Measurements from ENCODE around the gene GALR2. TPM values are rescaled to one million over a fixed set of nuclear protein-coding genes. Genes with fewer than 3 reads are reported as not detected.

GALR2 gene
- total RNA-seq, 1 donor from 2014 or later, result not detected

DNA sequence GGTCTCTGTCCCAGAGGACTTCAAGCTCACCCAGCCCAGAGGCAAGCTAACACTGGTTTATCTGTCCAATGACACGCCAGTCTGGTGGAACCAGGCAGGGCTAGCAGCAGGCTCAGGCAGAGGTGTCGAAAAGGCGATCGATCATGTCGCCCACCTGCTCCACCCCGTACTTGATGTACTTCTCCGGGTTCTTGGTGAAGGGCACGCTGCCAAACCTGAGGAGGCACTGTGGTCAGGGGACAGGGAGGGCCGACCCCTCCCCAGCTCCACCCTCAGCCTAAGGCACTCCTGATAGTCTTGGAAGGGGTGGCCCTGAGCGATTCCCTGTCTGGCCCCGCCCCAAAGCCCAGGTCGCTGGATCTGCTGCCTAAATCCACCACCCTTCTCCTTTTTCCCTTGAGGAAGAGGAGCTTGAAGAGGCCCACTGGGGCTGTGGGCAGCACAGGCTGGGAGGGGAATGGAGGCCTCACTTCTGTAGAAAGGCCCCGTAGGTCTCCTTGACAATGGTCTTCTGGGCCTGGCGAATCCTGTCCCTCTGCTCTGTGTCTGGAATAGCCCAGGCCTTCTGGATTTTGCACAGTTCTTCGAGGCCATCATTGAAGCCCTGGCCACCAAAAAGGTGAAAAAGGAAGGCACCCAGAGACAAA, 9.1 kb downstream of the GALR2 start:
- H3K4me1 Mint-ChIP-seq (ENCODE audit: unreplicated experiment), result peaks cover 5% of the 10 kb centered on the region
- TF ChIP-seq, protein P1, sequence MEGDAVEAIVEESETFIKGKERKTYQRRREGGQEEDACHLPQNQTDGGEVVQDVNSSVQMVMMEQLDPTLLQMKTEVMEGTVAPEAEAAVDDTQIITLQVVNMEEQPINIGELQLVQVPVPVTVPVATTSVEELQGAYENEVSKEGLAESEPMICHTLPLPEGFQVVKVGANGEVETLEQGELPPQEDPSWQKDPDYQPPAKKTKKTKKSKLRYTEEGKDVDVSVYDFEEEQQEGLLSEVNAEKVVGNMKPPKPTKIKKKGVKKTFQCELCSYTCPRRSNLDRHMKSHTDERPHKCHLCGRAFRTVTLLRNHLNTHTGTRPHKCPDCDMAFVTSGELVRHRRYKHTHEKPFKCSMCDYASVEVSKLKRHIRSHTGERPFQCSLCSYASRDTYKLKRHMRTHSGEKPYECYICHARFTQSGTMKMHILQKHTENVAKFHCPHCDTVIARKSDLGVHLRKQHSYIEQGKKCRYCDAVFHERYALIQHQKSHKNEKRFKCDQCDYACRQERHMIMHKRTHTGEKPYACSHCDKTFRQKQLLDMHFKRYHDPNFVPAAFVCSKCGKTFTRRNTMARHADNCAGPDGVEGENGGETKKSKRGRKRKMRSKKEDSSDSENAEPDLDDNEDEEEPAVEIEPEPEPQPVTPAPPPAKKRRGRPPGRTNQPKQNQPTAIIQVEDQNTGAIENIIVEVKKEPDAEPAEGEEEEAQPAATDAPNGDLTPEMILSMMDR (IDR thresholded peaks at IDR 0.05; ENCODE audit: unreplicated experiment), result no peak
- H3K36me3 Mint-ChIP-seq (ENCODE audit: low read depth, unreplicated experiment), result peaks cover 20% of the 10 kb centered on the region
- no peak for DNase-seq (ENCODE audit: low spot score)
- no peak overlapping the region for H3K27ac Mint-ChIP-seq (ENCODE audit: unreplicated experiment)
- H3K4me3 Mint-ChIP-seq (ENCODE audit: unreplicated experiment), result no peak overlapping the region
- H3K9me3 Mint-ChIP-seq (ENCODE audit: unreplicated experiment), result no peaks in the 10 kb centered on the region
- peaks cover 23% of the 10 kb centered on the region for H3K27me3 Mint-ChIP-seq (ENCODE audit: unreplicated experiment)

DNA sequence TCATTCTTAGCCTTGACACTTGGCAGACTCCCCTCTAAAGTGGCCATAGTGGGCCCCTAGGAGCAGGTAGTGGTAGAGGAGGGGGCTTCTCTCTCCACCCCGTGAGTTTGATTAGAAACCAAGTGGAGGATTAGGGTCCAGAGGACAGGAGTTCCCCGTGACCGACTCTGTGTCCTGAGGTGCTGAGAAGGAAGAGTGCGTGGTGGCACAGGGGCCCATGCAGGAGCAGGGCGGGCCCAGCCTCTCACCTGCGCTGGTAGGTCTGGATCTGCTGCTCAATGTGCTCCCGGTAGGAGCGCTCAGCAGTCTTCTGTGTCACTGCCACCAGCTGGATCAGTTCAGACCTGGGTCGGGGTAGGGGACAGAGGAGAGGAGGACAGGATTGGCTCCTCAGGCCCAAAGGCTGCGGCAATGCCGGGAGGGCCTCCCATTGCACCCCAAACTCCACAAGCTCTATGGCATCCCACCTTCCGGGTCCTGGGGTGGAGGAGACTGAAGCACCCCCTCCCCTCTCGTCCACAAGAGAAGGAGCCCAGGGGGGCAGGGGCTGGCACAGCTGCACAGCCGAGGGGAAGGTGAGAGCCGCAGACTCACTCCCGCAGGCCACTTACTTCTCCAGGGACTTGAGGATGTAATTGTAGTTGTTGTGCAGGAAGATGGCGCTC, 10.6 kb downstream of the GALR2 start:
- Mint-ChIP-seq H3K27ac (ENCODE audit: unreplicated experiment) (no peak overlapping the region), H3K27me3 (ENCODE audit: unreplicated experiment) (peaks cover 23% of the 10 kb centered on the region), H3K4me3 (ENCODE audit: unreplicated experiment) (no peak overlapping the region), H3K4me1 (ENCODE audit: unreplicated experiment) (peaks cover 5% of the 10 kb centered on the region), H3K9me3 (ENCODE audit: unreplicated experiment) (no peaks in the 10 kb centered on the region), H3K36me3 (ENCODE audit: low read depth, unreplicated experiment) (peaks cover 29% of the 10 kb centered on the region)
- TF ChIP-seq, protein P1 (IDR thresholded peaks at IDR 0.05; ENCODE audit: unreplicated experiment), result no peak
- DNase-seq (ENCODE audit: low spot score), result no peak

DNA sequence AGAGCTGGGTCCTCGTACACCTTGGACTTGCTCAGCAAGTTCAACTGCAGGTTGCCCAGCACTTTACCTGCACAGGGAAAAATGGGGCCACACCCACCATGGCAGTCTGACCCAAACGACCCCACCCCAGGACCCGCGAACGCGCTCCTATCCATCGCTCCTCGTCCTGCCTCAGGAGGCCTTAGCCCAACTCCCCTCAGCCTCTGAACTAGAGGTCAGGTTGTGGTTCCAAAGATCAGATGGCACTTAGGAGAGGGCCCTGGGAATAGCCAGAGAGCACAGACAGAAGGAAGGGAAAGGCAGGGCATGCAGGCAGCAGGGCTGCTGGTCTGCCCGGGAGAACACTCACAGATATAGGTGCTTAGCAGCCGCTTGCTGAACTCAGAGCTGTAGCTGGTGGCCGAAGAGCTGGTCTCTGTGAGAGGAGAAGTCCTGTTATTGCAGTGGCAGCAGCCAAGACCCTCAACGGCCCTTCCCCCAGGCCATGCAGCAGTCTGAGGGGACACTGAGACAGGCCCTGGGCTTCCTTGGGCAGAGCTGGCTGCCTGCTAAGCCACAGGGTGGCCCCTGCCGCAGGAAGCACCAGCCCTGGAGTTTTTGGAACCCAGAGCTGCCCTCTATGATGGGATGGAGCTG, 11.3 kb downstream of the GALR2 start:
- Mint-ChIP-seq H3K4me3 (ENCODE audit: unreplicated experiment) (no peak overlapping the region), H3K27me3 (ENCODE audit: unreplicated experiment) (peaks cover 21% of the 10 kb centered on the region), H3K27ac (ENCODE audit: unreplicated experiment) (no peak overlapping the region), H3K36me3 (ENCODE audit: low read depth, unreplicated experiment) (peaks cover 32% of the 10 kb centered on the region), H3K4me1 (ENCODE audit: unreplicated experiment) (peaks cover 2% of the 10 kb centered on the region), H3K9me3 (ENCODE audit: unreplicated experiment) (no peaks in the 10 kb centered on the region)
- DNase-seq (ENCODE audit: low spot score), result no peak
- TF ChIP-seq, protein P1 (IDR thresholded peaks at IDR 0.05; ENCODE audit: unreplicated experiment), result no peak

DNA sequence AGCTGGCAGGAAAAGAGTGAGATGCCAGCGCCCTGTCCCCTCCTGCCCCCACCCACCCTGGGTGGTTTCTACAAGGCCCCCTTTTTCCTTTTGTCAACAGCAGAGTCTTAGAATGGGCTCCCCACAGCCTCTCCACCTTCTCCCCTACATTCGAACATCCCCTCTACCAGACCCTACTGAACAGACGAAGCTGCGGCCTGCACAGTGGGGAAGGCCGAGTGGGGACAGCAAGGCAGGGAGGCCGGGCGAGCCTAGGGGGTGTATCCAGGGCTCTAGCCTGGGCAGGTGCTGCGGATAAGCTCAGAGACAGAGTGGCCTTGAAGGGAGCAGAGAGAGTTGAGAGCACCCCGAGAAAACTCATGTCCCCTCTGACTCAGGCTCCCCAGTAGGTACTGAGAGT, 11.8 kb downstream of the GALR2 start:
- Mint-ChIP-seq H3K4me1 (ENCODE audit: unreplicated experiment) (no peaks in the 10 kb centered on the region), H3K27me3 (ENCODE audit: unreplicated experiment) (peaks cover 18% of the 10 kb centered on the region), H3K36me3 (ENCODE audit: low read depth, unreplicated experiment) (peaks cover 38% of the 10 kb centered on the region), H3K4me3 (ENCODE audit: unreplicated experiment) (no peak overlapping the region), H3K9me3 (ENCODE audit: unreplicated experiment) (no peaks in the 10 kb centered on the region), H3K27ac (ENCODE audit: unreplicated experiment) (no peak overlapping the region)
- no peak for DNase-seq (ENCODE audit: low spot score)
- TF ChIP-seq, protein P1 (IDR thresholded peaks at IDR 0.05; ENCODE audit: unreplicated experiment), result no peak

DNA sequence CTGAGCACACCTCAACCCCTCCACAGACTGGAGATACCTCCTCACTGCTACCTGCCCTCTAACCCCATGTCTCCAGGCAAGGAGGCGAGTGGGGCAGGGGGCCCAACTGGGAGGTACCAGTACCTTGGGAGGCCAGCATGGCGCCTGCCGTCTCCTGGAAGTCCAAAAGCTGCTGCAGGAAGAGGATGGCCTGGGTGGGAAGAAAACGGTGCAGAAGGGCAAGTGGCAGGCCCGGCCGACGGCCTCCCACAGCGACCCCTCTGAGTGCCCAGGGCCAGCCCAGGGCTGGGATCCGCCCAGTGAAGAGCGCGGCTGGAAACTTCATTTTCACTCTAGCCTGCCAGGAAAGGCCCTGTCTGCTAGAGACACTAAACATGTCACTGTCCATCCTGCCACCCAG, 12.9 kb downstream of the GALR2 start:
- H3K9me3 Mint-ChIP-seq (ENCODE audit: unreplicated experiment), result no peaks in the 10 kb centered on the region
- peaks cover 44% of the 10 kb centered on the region for H3K36me3 Mint-ChIP-seq (ENCODE audit: low read depth, unreplicated experiment)
- H3K4me1 Mint-ChIP-seq (ENCODE audit: unreplicated experiment), result no peaks in the 10 kb centered on the region
- H3K27ac Mint-ChIP-seq (ENCODE audit: unreplicated experiment), result no peak overlapping the region
- peaks cover 11% of the 10 kb centered on the region for H3K27me3 Mint-ChIP-seq (ENCODE audit: unreplicated experiment)
- TF ChIP-seq, protein P1 (IDR thresholded peaks at IDR 0.05; ENCODE audit: unreplicated experiment), result no peak
- no peak for DNase-seq (ENCODE audit: low spot score)
- H3K4me3 Mint-ChIP-seq (ENCODE audit: unreplicated experiment), result no peak overlapping the region

Data from endothelial cell (in vitro differentiated cells).